Measurements from ENCODE around the gene KRTAP6-1. TPM values are rescaled to one million over a fixed set of nuclear protein-coding genes. Genes with fewer than 3 reads are reported as not detected.

KRTAP6-1 gene
- total and polyA plus RNA-seq, 8 donors, result not detected

GRCh38 chr21:30634906-30635305 is 21.2 kb upstream of the KRTAP6-1 start, which contains the start of gene KRTAP20-2:
Gene KRTAP20-2, plus strand, starts transcription at chr21:30635206. Its CDS starts 58 bp downstream, at chr21:30635264.
- TF ChIP-seq CTCF (IDR thresholded peaks at IDR 0.05), result no peak
- Histone ChIP-seq H3K27ac (no peak within 1 kb of the TSS), H3K4me1 (no peaks in the 10 kb centered on the region), H3K4me3 (no peak within 1 kb of the TSS), H3K27me3 (no peaks in the 10 kb centered on the region), H3K36me3 (no peaks in the 10 kb centered on the region), H3K9me3 (peaks cover 0 to 4% of the 10 kb centered on the region in 2 donors)
- ATAC-seq, result no peak
- no peak for DNase-seq
- intact Hi-C loops (cut with DNase I), result no loop called here

- TF ChIP-seq CTCF (IDR thresholded peaks at IDR 0.05), result no peak
- Histone ChIP-seq H3K27ac (no peak overlapping the region), H3K36me3 (no peaks in the 10 kb centered on the region), H3K27me3 (no peaks in the 10 kb centered on the region), H3K4me3 (no peak overlapping the region), H3K4me1 (no peaks in the 10 kb centered on the region), H3K9me3 (peaks cover 0 to 17% of the 10 kb centered on the region in 2 donors)
- DNase-seq, result no peak
- ATAC-seq, result no peak
- intact Hi-C loops (cut with DNase I), result no loop called here
These were observed 15.5 kb upstream of the KRTAP6-1 start for GRCh38 chr21:30629200-30629599.

- DNase-seq, result no peak
- Histone ChIP-seq H3K27ac (no peak overlapping the region), H3K36me3 (no peaks in the 10 kb centered on the region), H3K9me3 (peaks cover 0 to 15% of the 10 kb centered on the region in 2 donors), H3K27me3 (no peaks in the 10 kb centered on the region), H3K4me1 (no peaks in the 10 kb centered on the region), H3K4me3 (no peak overlapping the region)
- intact Hi-C loops (cut with DNase I), result no loop called here
- ATAC-seq, result no peak
- no peak for TF ChIP-seq CTCF (IDR thresholded peaks at IDR 0.05)
These were observed 14.4 kb upstream of the KRTAP6-1 start for GRCh38 chr21:30628109-30628508.

- H3K27ac ChIP-seq, result no peak overlapping the region
- ATAC-seq (no peak), DNase-seq (peak in 1 of 4 donors; percentile 34)
- no peak for TF ChIP-seq CTCF (IDR thresholded peaks at IDR 0.05)
- peaks cover 0 to 15% of the 10 kb centered on the region in 2 donors for H3K9me3 ChIP-seq
- no peak overlapping the region for H3K4me3 ChIP-seq
- intact Hi-C loops (cut with DNase I), result no loop called here
- H3K36me3 ChIP-seq, result no peaks in the 10 kb centered on the region
- H3K27me3 ChIP-seq, result no peaks in the 10 kb centered on the region
- H3K4me1 ChIP-seq, result no peaks in the 10 kb centered on the region
These were observed 11.9 kb upstream of the KRTAP6-1 start for GRCh38 chr21:30625449-30626165.

- no peak for ATAC-seq
- intact Hi-C loops (cut with DNase I), result no loop called here
- H3K9me3 ChIP-seq, result peaks cover 0 to 15% of the 10 kb centered on the region in 2 donors
These were observed 9.6 kb upstream of the KRTAP6-1 start for GRCh38 chr21:30623362-30623761.

More at GRCh38 chr21:30623362-30623761, 9.6 kb upstream of the KRTAP6-1 start:
- no peak for DNase-seq
- Histone ChIP-seq H3K27ac (no peak overlapping the region), H3K36me3 (no peaks in the 10 kb centered on the region), H3K4me1 (no peaks in the 10 kb centered on the region), H3K4me3 (no peak overlapping the region), H3K27me3 (no peaks in the 10 kb centered on the region)
- TF ChIP-seq CTCF (IDR thresholded peaks at IDR 0.05), result no peak
